ENCODE data around the gene TMEM131. TPM values are rescaled to one million over a fixed set of nuclear protein-coding genes. Genes with fewer than 3 reads are reported as not detected.
"Not testable (repeated sequence)": the region's sequence is repeated elsewhere in the genome, so short reads cannot be mapped to it uniquely, and the experiment has no call there.

The TMEM131 gene
- polyA plus RNA-seq, 10 donors, result 37.2 to 58.2 (median 44.1) TPM

DNA sequence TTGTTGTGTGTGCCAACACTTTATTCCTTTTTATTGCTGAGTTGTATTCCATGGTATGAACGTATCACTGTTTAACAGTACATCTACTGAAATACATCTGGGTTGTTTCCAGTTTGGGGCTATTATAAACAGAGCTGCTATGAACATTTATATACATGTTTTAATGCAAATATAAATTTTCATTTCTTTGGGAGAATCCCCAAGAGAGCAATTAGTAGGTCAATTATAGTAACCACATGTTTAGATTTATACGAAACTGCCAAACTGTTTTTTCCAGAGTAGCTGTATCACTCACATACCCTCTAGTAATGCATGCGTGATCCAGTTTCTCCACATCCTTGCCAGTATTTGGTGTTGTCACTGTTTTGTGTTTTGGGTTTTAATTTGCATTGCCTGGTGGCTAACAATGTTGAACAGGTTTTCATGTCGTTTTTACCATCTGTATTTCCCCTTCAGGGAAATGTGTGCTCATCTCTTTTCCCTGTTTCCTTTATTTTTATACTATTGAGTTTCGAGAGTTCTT is 81.0 kb downstream of the TMEM131 start:
- DNase-seq, result peak in 1 of 3 donors; percentile 33

- DNase-seq, result no peak
Measured at GRCh38 chr2:97913846-97914245, 81.9 kb downstream of the TMEM131 start.

GRCh38 chr2:97911922-97912575 is 83.7 kb downstream of the TMEM131 start:
- DNase-seq, result no peak

DNA sequence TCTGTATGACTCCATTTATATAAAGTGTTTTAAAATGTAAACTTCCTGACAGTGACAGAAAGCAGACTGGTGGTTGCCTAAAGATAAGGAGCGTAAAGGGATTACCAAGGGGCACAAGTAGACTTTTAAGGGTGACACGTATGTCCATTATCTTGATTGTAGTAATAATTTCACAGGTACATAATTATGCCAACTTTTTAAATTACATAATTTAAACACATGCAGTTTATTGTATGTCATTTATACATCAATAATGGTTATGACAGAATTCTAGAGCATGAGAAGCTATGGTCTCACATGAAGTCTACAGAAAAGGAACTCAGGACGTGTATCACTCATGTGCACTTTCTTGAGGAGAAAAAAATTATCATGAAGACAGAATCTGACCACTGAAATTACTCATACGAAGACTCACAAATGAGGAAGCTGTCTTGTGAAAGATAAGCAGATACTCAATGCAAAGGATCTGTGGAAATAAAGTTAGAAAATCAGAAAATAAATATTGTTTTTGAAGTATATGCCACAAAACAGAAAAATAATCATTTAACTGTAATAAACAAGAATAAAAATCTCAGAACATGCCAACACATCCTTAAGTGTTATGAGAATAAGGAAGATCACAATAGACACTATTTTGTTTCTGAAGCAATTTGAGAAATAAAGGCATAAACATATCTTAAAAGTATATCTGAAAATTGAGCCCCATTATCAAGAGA is 84.4 kb downstream of the TMEM131 start:
- no peak for DNase-seq

GRCh38 chr2:97910403-97911205 is 85.1 kb downstream of the TMEM131 start:
- DNase-seq, result no peak

GRCh38 chr2:97908208-97908676 is 87.5 kb downstream of the TMEM131 start:
- no peak for DNase-seq

- DNase-seq, result no peak
Measured at GRCh38 chr2:97907369-97908100, 88.2 kb downstream of the TMEM131 start.

GRCh38 chr2:97906307-97906706 is 89.4 kb downstream of the TMEM131 start:
- no peak for DNase-seq

DNA sequence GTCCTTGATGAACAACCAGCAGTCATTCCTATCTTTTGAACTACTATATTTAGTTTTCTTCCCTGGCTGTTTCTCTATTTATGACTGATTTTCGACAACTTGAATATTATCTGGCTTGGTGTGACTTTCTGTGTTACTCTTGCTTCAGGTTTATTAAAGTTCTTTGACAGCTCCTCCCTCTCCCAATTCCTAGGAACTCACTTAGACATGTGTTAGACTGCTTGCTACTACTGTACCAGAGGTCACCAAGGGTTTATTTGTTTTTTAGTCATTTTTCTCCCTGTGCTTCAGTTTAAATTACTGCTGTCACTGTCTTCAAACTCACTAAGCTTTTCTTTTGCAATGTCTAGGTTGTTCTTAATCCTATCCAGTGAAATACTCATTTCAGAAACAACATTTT is 90.5 kb downstream of the TMEM131 start:
- DNase-seq, result no peak

GRCh38 chr2:97901862-97902261 is 93.9 kb downstream of the TMEM131 start:
- no peak for DNase-seq

DNA sequence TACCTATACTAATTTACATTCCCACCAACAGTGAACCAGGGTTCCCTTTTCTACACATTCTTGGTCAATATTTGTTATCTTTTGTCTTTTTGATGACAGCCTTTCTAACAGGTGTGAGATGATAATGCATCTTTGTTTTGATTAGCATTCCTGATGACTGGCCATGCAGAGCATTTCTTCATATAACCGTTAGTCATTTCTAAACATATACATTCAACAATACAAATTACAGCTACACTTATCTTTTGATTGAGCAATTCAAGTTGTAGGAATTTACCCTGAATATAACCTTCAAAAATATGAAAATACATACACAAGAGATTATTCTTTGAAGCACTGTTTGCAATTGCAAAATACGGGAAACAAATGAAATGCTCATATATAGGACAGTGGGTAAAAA is 94.9 kb downstream of the TMEM131 start:
- DNase-seq, result no peak

- not testable (repeated sequence) for DNase-seq
Measured at GRCh38 chr2:97893042-97893441, 102.7 kb downstream of the TMEM131 start.

- DNase-seq, result no peak
Measured at GRCh38 chr2:97891611-97892010, 104.1 kb downstream of the TMEM131 start.

- DNase-seq, result no peak
Measured at GRCh38 chr2:97889156-97889555, 106.6 kb downstream of the TMEM131 start.

DNA sequence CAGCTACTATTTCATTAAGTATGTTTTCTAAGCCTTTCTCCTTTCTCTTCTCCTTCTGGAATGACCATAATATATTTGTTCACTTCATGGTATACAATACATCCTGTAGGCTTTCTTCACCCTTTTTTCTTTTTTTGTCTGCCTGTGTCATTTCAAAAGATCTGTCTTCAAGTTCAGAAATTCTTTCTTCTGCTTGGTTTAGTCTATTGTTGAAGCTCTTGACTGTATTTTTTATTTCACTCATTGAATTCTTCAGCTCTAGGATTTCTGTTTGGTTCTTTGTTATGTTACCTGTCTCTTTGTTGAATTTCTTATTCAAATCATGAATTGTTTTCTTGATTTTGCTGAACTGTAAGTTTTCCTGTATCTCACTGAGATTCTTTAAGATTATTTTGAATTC is 109.9 kb downstream of the TMEM131 start:
- no peak for DNase-seq

- no peak for DNase-seq
Measured at GRCh38 chr2:97880334-97880733, 115.4 kb downstream of the TMEM131 start.

DNA sequence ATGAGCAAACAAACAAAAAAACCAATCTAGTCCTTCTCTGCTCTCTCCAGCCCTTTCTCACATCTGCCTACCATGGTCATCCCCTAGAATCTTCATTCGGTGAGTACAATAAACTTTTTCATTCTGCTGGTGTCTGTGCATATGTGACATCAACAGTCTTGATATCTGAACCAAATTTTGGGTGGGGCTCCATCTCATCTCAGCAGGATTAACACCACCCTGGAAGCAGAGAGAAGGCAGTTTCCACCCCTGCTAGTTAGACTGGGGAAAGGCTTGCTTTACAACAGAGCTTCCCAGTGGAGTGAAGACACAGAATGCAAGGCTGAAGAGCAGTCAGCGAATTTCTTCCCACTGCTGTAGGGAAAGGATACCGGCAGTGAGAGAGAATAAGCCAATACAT is 116.9 kb downstream of the TMEM131 start:
- no peak for DNase-seq

DNA sequence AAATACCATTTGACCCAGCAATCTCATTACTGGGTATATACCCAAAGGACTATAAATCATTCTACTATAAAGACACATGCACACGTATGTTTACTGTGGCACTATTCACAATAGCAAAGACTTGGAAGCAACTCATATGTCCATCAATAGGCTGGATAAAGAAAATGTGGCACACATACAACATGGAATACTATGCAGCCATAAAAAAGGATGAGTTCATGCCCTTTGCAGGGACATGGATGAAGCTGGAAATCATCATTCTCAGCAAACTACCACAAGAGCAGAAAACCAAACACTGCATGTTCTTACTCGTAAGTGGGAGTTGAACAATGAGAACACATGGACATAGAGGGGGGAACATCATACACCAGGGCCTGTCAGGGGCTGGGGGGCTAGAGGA is 117.4 kb downstream of the TMEM131 start:
- not testable (repeated sequence) for DNase-seq

GRCh38 chr2:97871096-97871780 is 124.5 kb downstream of the TMEM131 start:
- peak in 1 of 3 donors; percentile 68 for DNase-seq

DNA sequence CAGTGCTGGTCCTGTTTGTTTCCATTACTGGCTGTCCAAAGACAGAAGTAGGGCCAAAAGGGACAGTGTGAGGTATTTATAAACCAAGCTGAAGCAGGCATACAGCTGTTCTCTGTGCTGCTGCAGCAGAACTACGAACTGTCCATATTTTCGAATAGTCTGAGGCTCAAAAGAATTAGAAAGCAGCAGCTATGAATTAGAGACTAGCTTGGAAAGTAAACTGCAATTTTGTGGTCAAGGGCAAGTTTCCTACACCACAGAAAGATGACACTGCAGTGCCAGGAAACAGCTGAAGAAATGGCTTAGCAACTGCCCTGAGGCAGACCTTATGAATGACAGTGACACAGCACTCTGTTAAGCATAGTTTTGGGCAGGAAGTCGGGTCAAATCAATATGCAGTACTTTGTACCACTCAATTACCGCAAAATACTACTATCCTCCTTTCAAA is 125.3 kb downstream of the TMEM131 start:
- peak; percentile 41 to 88 (median 59) for DNase-seq

Data from muscle of back (tissue), 11 donors.